DOHH2 (cell line): ENCODE measurements around the gene PGGHG.

ENCODE experiments used
- H3F3A ChIP-seq: fragments of 200-600 bp; sonication (generic), shearing (Covaris generic); 2 replicates; pipeline ENCODE4 v1.6.0; 2016; ENCODE audit warnings: antibody characterized with exemption, mild to moderate bottlenecking; ENCODE audit not compliant: control insufficient read depth, insufficient read depth
- H3K27ac ChIP-seq: fragments of 200-600 bp; sonication (generic); 2 replicates; pipeline ENCODE4 v1.5.1; 2014; ENCODE audit warnings: low read depth, mild to moderate bottlenecking, low read length, moderate library complexity
- H3K27me3 ChIP-seq: fragments of 200-600 bp; sonication (generic); 2 replicates; pipeline ENCODE4 v1.6.1; 2014; ENCODE audit warnings: mild to moderate bottlenecking, low read length, mixed read lengths; ENCODE audit not compliant: control insufficient read depth
- H3K36me3 ChIP-seq: fragments of 200-600 bp; sonication (generic); 2 replicates; pipeline ENCODE4 v1.6.1; 2014; ENCODE audit warnings: mild to moderate bottlenecking, low read length, moderate library complexity, mixed read lengths; ENCODE audit not compliant: control insufficient read depth
- H3K4me1 ChIP-seq: fragments of 200-600 bp; sonication (generic); 2 replicates; pipeline ENCODE4 v1.6.1; 2014; ENCODE audit warnings: mild to moderate bottlenecking, low read length, mixed read lengths; ENCODE audit not compliant: control insufficient read depth
- H3K4me2 ChIP-seq: fragments of 200-600 bp; sonication (generic); 2 replicates; pipeline ENCODE4 v1.6.0; 2014; ENCODE audit warnings: mild to moderate bottlenecking, low read length, moderate library complexity
- H3K4me3 ChIP-seq: fragments of 200-600 bp; sonication (generic); 2 replicates; pipeline ENCODE4 v1.5.1; 2014; ENCODE audit warnings: mild to moderate bottlenecking, low read length, mixed read lengths
- H3K79me2 ChIP-seq: fragments of 200-600 bp; sonication (generic); 2 replicates; pipeline ENCODE4 v1.6.1; 2014; ENCODE audit warnings: mild to moderate bottlenecking, low read length, mixed read lengths; ENCODE audit not compliant: control insufficient read depth
- H3K9me2 ChIP-seq: fragments of 200-600 bp; sonication (generic); replicated peaks from 2 replicates; pipeline ENCODE4 v1.6.1; 2014; ENCODE audit warnings: mild to moderate bottlenecking, low read length, mixed read lengths; ENCODE audit not compliant: control insufficient read depth
- H3K9me3 ChIP-seq: fragments of 200-600 bp; sonication (generic); 2 replicates; pipeline ENCODE4 v1.6.1; 2014; ENCODE audit warnings: antibody characterized with exemption, low read length, mixed read lengths; ENCODE audit not compliant: control insufficient read depth, insufficient read depth
- H4K20me1 ChIP-seq: fragments of 200-600 bp; sonication (generic); 2 replicates; pipeline ENCODE4 v1.6.0; 2014; ENCODE audit warnings: low read depth, mild to moderate bottlenecking, antibody characterized with exemption, low read length, moderate library complexity; ENCODE audit not compliant: control insufficient read depth, insufficient read depth
- CTCF ChIP-seq: fragments of 200-600 bp; sonication (generic); IDR thresholded peaks from one replicate; pipeline ENCODE4 v1.5.1; 2014; ENCODE audit warnings: antibody characterized with exemption, mild to moderate bottlenecking, low read depth, low read length; ENCODE audit not compliant: poor library complexity, severe bottlenecking
- EZH2phosphoT487 ChIP-seq: fragments of 200-600 bp; sonication (generic); IDR thresholded peaks from 2 replicates; pipeline ENCODE4 v1.6.1; 2017; ENCODE audit warnings: borderline replicate concordance, mild to moderate bottlenecking, antibody characterized with exemption, low read length, moderate library complexity, mixed read lengths

The PGGHG gene

GRCh38 chr11:291281-292210 is 2.6 kb downstream of the PGGHG start:
- H3K4me3 ChIP-seq = no peak overlapping the region
- H3K4me2 ChIP-seq = no peak overlapping the region
- H3K36me3 ChIP-seq = no peaks in the 10 kb centered on the region

GRCh38 chr11:292211-293121 is 3.5 kb downstream of the PGGHG start:
- no peaks in the 10 kb centered on the region for H3K79me2 ChIP-seq
- H3K4me3 ChIP-seq = no peak overlapping the region
- no peaks in the 10 kb centered on the region for H3K9me2 ChIP-seq
- no peak overlapping the region for H3K27ac ChIP-seq
- no peaks in the 10 kb centered on the region for H3K36me3 ChIP-seq
- no peak for TF ChIP-seq CTCF
- no peak for TF ChIP-seq EZH2phosphoT487
- H3K9me3 ChIP-seq = no peaks in the 10 kb centered on the region
- H3K27me3 ChIP-seq = peaks cover 12% of the 10 kb centered on the region
- no peaks in the 10 kb centered on the region for H4K20me1 ChIP-seq
- H3K4me2 ChIP-seq = no peak overlapping the region
- peaks cover 25% of the 10 kb centered on the region for H3K4me1 ChIP-seq
- H3F3A ChIP-seq = no peaks in the 10 kb centered on the region

More at GRCh38 chr11:291281-292210, 2.6 kb downstream of the PGGHG start:
- peaks cover 18% of the 10 kb centered on the region for H3K27me3 ChIP-seq
- H3K4me1 ChIP-seq = peaks cover 31% of the 10 kb centered on the region
- no peaks in the 10 kb centered on the region for H3K79me2 ChIP-seq
- TF ChIP-seq EZH2phosphoT487 = no peak
- TF ChIP-seq CTCF = no peak
- no peak overlapping the region for H3K27ac ChIP-seq
- H4K20me1 ChIP-seq = no peaks in the 10 kb centered on the region
- no peaks in the 10 kb centered on the region for H3F3A ChIP-seq
- no peaks in the 10 kb centered on the region for H3K9me3 ChIP-seq
- no peaks in the 10 kb centered on the region for H3K9me2 ChIP-seq

- H3K4me2 ChIP-seq = no peak overlapping the region
- peaks cover 3% of the 10 kb centered on the region for H3K27me3 ChIP-seq
- H3K4me3 ChIP-seq = no peak overlapping the region
- no peak overlapping the region for H3K27ac ChIP-seq
- no peaks in the 10 kb centered on the region for H3K79me2 ChIP-seq
- H3K9me2 ChIP-seq = no peaks in the 10 kb centered on the region
- peaks cover 16% of the 10 kb centered on the region for H3K4me1 ChIP-seq
- no peaks in the 10 kb centered on the region for H3K36me3 ChIP-seq
- TF ChIP-seq EZH2phosphoT487 = no peak
- TF ChIP-seq CTCF = no peak
- H3F3A ChIP-seq = no peaks in the 10 kb centered on the region
- H4K20me1 ChIP-seq = no peaks in the 10 kb centered on the region
- no peaks in the 10 kb centered on the region for H3K9me3 ChIP-seq
Measured at GRCh38 chr11:293271-293851, 4.4 kb downstream of the PGGHG start.
